Myocyte (in vitro differentiated cells): ENCODE measurements around the gene BRI3BP. TPM values are rescaled to one million over a fixed set of nuclear protein-coding genes. Genes with fewer than 3 reads are reported as not detected.
"Not testable (repeated sequence)": the region's sequence is repeated elsewhere in the genome, so short reads cannot be mapped to it uniquely, and the experiment has no call there.

Experiments used
- DNase-seq: peaks from one replicate; pipeline ENCODE4 v3.0.0-alpha.2; 2012; ENCODE audit warnings: low read depth
- total RNA-seq: library from RNA; depleted of rRNA; stranded (reverse); fragments of >200 nt; gene quantifications from 2 replicates; pipeline ENCODE4 v1.2.3, GENCODE V29; 2014

BRI3BP gene
- total RNA-seq, 1 donor from 2014 or later, result 1.8 TPM

GRCh38 chr12:124971603-124972002 lies 21.8 kb upstream of the BRI3BP start:
- DNase-seq, result no peak

- DNase-seq, result no peak
Observed at GRCh38 chr12:124972211-124972610, 21.2 kb upstream of the BRI3BP start.

GRCh38 chr12:124975276-124975675 lies 18.2 kb upstream of the BRI3BP start:
- no peak for DNase-seq

- no peak for DNase-seq
Observed at GRCh38 chr12:124976999-124977398, 16.4 kb upstream of the BRI3BP start.

GRCh38 chr12:124979568-124979967 lies 13.9 kb upstream of the BRI3BP start:
- peak; percentile 24 for DNase-seq

- no peak for DNase-seq
Observed at GRCh38 chr12:124980098-124980892, 13.2 kb upstream of the BRI3BP start.

DNA sequence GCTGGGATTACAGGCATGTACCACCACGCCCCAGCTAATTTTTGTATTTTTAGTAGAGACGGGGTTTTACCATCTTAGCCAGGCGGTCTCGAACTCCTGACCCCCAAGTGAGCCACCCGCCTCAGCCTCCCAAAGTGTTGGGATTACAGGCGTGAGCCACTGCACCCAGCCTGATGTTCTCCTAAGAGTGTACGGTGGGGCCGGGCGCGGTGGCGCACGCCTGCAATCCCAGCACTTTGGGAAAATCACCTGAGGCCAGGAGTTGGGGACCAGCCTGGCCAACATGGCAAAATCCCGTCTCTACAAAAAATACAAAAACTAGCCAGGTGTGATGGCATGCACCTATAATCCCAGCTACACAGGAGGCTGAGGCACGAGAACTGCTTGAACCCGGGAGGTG lies 6.6 kb upstream of the BRI3BP start:
- DNase-seq, result not testable (repeated sequence)

- peak; percentile 56 for DNase-seq
Observed at GRCh38 chr12:124992874-124993625, 395 bp upstream of the BRI3BP start.

DNA sequence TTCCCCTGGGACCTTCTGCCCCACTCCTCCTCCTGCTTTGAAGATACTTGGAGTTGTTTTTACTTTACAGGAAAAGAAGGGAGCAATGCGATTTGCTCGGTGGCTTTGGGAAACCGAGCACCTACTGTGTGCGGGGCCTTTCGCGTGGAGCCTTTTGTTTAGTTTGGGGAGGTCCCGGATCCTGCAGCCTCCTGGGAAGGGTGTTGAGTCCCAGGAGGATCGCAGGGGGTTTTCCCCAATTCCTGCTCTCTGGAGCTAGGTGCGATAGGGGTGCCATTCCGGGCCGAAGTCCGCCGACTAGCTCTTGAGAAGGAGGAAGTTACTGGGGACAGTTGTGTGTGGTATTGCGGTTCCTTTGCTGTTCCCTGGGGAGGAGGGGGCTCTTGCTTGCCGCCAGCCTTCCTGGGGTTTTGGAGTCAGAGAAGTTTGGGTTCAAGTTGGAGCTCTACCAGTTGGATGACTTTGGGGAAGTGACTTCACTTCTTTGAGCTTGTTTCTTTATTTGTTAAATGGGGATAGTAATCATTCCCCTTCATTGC lies 1.1 kb downstream of the BRI3BP start:
- no peak for DNase-seq

- no peak for DNase-seq
Observed at GRCh38 chr12:124995200-124995961, 1.9 kb downstream of the BRI3BP start.

- DNase-seq, result no peak
Observed at GRCh38 chr12:124998705-124999104, 5.3 kb downstream of the BRI3BP start.

- DNase-seq, result no peak
Observed at GRCh38 chr12:125001636-125002035, 8.2 kb downstream of the BRI3BP start.

GRCh38 chr12:125003021-125003420 lies 9.6 kb downstream of the BRI3BP start:
- DNase-seq, result no peak

DNA sequence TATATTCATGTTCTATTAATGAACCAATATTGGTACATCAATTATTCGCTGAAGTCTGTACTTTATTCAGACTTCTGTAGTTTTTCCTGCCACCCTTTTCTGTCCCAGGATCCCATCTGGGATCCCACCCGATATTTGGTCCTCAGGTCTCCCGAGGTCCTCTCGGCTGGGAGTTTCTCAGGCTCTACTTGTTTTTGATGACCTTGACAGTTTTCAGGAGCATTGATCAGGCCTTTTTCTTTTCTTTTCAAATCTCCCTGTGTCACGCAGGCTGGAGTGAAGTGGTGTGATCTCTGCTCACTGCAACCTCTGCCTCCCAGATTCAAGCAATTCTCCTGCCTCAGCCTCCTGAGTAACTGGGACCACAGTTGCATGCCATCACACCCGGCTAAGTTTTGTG lies 11.2 kb downstream of the BRI3BP start:
- no peak for DNase-seq

DNA sequence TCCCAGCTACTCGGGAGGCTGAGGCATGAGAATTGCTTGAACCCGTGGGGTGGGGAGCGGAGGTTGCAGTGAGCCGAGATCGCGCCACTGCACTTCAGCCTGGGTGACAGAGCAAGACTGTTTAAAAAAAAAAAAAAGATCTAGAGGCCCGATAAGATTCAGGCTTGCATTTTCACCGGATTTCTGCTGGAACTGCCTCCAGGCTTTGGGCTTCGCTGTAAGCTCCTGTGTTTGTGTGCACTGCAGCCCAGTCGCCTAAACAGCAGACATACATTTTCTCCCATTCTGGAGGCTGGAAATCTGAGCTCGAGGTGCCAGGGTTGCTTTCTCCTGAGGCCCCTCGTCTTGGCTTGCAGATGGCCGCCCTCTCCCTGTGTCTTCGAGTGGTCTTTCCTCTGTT lies 12.2 kb downstream of the BRI3BP start:
- DNase-seq, result no peak

- no peak for DNase-seq
Observed at GRCh38 chr12:125006365-125006764, 12.9 kb downstream of the BRI3BP start.

DNA sequence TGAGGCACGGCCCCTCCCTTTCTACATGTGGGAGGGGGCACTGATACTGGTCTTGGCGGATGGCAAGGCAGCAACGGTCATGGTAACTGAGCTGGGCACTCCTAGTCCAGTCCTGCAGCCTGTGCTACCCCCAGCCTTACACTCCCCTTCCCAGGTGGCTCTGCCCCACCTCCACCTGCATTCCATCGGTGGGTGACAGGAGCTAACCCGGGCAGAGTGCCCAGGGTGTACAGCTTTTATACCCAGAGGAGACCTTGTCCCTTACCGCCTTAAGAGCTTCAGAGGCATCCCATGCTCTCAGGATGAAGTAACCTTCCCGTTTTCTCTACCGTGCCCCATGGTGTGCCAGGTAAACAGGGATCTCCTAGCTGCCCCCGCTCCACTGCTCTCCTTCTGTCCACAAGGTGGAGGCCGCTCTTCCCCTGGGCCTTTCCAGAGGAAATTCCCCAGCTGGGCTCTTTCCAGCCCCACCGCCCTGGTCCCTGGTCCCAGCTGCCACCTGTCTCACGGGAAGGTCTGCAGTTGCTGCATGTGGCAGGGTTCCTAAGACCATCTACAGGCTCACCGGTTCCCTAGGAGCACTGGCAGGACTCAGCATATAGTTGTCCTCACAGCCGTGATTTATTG lies 20.5 kb downstream of the BRI3BP start:
- DNase-seq, result peak; percentile 53

DNA sequence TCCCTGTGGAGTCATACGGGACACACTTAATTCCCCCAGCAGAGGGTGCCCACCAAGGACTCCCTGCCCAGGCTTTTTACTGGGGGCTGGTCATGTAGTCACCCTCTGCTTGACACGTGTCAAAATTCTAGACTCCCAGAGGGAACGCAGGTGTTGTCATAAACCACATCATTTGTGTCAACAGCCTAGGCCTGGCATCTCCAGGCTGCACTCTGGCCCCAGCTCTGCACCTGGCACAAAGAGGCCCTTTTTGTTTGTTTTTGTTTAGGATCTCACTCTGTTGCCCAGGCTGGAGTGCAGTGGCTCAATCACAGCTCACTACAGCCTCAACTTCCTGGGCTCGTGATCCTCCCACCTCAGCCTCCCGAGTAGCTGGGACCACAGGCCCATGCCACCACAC lies 21.1 kb downstream of the BRI3BP start:
- no peak for DNase-seq

- peak; percentile 58 for DNase-seq
Observed at GRCh38 chr12:125015680-125016310, 22.4 kb downstream of the BRI3BP start.

- no peak for DNase-seq
Observed at GRCh38 chr12:125017801-125018200, 24.4 kb downstream of the BRI3BP start.

GRCh38 chr12:125018356-125018755 lies 24.9 kb downstream of the BRI3BP start:
- DNase-seq, result no peak
